GM18519 (cell line): Measurements from ENCODE around the gene TBC1D2B.
A peak's percentile ranks its signal among the peaks of the same experiment; 100 is the strongest.

Source experiments
- ATAC-seq: cut with Tn5 transposase; IDR thresholded peaks from one replicate; pipeline ENCODE4 v1.9.1; 2021; ENCODE audit warnings: mild to moderate bottlenecking, moderate library complexity; ENCODE audit not compliant: unreplicated experiment, low FRiP score

Gene TBC1D2B

DNA sequence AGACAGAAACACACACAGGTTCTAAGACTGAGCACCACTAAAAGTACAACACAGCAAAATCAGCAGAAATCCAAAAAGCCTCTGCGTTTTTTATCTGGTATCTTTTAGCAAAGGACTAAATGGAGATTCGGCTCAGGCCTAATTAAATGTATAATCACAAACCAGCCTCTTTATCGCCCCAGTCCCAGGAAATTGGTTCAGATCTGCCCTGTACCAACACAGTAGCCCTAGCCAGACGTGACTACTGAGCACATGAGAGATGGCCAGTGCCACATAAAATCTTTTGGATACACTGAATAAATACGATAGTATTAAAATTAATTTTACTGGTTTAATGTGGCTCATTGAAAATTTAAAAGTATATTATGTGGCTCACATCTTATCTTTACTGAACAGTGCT, 19.7 kb downstream of the TBC1D2B start:
- no peak for ATAC-seq

- no peak for ATAC-seq
Observed at GRCh38 chr15:78056714-78057269, 20.7 kb downstream of the TBC1D2B start.

DNA sequence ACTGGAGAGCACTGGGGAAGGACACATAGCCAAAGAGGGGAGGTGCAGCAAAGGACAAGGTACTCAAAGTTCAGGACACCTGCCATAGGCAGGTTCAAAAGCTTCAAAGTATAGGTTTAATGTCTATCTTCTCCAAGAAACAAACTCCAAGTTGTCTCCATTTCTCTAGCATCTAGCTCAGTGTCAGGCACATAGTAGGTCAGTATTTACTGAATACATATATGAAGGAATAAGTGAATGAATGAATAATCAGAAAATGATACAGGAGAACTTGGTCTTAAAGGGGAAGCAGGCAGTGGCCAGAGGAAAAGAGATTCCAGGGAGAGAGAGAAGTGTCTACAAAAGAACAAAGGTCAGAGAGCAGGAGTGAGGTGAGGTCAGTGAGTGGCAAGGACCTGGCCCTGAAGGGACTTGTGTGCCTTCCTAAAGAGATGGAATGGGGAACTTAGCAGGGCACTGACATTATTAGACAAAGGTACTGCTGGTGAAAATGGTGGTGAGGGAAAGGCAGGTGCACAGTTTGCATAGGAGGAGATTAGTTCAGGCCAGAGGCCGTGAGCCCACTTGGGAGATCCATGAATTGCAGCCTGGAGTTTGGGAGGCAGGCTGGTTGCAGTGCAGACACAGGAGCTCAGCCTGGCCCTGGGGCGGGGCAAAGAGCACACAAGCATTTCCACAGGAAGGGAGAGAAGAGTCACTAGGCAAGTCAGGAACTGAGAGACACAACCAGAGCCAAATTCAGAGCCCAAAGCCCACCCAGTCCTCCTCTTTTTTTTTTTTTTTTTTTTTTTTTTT, 21.4 kb downstream of the TBC1D2B start:
- ATAC-seq = no peak

- ATAC-seq = no peak
Observed at GRCh38 chr15:78054966-78055365, 22.5 kb downstream of the TBC1D2B start.

- ATAC-seq = no peak
Observed at GRCh38 chr15:78054518-78054917, 23.0 kb downstream of the TBC1D2B start.

DNA sequence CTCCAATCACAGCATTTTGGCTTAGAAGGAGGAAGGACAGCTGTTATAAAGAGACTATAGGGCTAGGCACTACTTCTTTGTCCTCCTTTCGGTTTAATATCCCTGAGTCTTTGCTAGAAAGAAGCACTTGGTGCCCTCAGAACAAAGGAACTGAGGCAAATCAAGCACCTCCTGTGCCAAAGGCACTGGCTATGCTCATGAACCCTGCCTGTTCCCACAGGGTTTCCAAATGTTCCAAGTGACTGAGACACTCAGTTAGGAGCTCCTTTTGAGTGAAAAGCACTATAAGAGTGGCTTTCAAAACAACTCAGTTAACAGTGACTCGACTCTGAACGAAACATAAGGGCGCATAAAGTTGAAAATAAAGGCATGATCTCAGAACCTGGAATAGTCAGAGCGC, 25.0 kb downstream of the TBC1D2B start:
- ATAC-seq = no peak

GRCh38 chr15:78052001-78052401, 25.5 kb downstream of the TBC1D2B start:
- no peak for ATAC-seq

DNA sequence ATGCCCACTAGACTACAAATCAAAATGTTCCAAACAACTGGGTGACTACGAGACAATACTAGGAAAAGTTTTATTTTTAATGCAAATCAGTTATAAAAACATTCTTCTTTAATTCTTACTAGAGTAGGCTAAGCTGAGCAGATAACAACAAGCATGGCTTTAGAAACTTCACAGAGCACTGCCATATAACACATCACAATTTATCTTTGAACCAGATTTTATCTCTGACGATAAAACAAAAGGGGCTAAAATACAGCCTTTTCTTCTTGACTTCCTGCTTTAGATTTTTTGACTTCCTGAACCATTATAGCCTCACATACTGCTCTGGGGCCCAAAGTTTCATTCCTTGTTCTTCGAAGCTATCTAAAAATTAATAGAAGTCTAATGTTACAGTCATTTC, 25.9 kb downstream of the TBC1D2B start:
- ATAC-seq = no peak

GRCh38 chr15:78050826-78051225, 26.7 kb downstream of the TBC1D2B start:
- ATAC-seq = no peak

DNA sequence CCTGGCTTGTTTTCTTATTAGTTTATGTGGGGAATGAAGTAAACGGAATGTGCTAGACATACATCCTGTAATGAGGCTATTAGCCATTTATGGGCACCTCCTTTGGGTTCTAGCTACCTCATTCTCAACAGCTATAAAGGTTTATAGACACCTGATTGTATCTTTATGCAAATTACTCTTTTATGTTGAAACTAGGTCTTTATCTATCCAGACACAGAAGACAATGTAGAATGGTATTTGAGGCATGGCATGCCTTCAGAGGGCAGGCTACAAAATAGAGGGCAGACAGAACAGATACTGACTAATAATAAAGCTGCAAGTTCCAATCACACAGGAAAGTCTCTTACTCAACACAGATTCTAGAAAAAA, 27.1 kb downstream of the TBC1D2B start:
- ATAC-seq = peak; percentile 20

DNA sequence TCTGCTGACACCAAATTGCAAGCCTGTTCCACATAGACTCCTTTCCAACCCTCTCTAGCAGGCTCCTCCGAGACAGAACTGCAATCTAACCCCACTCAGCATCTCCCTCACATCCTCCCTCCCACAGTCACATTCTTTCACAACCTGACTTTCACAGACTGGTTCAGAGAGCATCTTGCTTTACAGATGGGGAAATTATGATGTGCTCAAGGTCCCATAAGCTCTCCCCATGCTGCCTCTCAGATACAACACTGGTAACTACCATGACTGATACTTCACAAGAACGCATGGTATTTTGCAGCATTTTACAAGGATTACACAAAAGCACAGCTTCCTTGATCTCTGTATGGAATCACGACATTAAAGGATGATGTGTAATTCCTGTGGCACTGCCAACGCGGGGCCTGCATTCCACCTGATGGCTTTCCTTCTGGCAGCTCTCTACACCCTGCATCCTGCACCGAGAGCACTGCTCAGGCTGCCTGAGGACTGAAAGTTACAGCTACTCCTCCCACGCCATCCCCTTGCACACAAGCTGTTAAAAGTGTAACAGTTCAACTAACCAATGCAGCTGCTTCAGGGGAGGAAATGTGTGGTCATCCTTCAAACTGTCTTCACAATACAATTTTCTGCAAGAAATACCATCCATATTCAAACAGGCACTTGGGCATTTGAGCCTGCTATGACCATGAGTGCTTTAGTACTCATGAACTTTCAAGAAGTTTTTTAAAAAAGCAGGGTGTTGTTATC, 27.6 kb downstream of the TBC1D2B start:
- peak; percentile 61 for ATAC-seq

DNA sequence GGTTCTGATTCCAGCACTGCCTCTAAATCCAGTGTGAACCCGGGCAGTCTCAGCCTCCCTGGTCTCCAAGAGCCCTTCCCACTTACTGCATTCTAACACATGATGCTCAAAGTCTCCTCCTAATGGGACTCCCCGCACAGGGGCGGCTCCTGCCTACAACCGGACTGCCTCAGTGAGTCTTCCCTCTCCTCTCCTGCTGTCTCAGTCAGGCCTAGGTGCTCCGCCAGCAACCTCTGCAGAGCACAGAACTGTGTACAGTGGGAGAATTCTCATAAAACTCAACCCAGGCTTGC, 28.9 kb downstream of the TBC1D2B start:
- ATAC-seq = no peak

DNA sequence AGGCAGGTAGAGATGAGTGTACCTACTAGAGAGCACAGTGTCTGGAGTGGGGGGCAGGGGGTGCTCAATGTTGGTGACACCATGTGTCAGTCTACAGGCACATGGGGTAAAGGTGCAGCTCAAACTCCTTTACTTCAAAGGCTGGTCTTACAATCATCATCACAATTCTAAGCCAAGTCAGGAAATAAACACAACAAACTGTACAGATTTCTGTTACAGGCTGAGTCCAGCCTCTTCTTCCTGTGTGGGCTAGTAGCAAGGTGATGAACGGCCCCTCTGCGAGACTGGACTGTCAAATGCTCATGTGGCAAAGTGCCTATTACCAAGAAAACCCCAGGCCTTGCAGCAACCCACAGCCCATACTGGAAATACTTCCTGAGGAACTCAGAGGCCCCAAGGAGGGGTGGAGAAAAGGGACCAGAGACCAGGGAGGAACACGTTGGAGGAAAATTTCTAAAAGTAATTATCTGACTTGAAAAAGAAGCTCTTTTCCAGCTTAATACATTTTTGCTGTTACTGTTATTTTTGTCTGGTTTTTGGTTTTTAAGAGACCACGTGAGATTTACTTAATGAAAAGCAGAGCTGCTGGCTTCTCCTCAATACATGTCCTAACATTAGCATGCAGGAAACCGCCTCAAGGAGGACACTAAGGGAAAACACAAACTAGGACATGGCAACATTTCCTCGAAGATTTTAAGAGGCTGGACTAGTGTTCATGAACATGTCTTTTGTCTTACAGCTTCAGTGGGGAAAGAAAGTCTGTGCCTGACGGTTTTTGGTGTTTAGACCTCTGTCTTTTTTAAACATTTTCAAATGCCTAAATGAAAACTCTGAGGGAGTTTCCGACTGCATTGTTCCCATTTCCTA, 29.5 kb downstream of the TBC1D2B start:
- no peak for ATAC-seq

GRCh38 chr15:78046796-78047341, 30.6 kb downstream of the TBC1D2B start:
- no peak for ATAC-seq

DNA sequence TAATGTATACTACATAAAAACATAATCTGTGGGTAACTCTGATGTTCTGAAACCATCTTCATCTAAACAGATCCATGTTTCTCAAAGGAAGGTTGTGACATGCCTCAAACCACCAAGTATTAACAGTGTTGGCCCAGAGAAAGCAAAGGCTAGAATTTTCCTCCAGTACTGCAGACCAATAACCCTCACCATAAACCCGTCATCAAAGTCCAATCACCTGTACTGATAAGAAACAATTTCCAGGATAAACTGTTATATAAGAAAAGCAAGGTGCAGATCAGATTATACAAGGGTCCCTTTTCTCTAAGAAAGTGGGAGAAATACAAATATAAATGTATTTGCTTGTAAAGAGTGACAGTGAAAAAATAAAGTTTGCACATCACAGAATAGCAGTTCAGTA, 32.3 kb downstream of the TBC1D2B start:
- no peak for ATAC-seq

DNA sequence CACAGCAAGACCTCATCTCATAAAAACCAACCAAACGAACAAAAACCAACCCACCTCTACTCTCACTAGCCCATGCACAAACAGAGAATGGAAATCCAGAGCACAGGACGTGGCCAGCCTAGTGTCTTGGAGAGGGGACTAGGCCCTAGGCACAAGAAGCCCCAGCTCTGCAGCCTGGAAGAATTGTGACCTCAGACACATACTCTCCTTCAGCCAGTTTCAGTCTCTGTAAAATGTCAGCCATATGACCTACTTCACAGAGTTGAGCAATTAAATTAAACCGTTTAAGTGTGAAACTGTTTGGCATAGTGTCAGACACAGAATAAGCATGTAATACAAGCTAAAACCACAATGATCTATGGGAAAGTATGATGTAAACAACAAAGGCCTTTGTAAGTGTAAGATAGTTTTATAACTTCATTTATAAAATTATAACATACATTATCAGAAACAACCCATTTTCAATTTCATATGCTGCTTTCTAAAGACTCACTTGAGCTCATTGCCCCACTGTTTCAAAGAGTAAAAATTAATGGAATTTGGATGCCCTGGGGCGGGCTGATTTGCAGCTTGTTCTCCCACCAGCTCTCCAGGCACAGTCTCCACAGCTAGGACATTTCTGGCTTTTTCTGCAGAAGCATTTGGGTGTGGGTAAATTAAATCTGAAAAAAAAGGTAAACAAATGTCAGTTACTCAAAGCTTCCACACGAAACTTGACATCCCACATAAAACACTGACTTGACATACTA, 32.9 kb downstream of the TBC1D2B start:
- no peak for ATAC-seq

DNA sequence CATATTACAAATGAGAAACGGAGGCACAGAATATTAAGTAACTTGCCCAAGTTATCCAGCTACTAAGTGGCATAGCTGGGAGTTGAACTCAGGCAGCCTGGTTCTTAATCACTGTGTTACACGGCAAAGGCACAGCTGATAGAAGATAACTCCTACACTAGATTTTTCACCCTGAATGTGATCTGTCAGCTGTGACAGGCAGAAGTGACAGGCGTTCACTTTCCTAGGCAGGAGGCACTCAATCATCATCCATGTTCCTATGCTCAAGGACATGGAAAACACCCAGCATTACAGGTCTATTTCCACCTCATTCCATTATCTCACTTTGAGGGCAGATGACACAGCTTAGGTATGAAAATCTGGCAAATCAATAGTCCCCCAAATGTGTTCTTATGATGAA, 35.6 kb downstream of the TBC1D2B start:
- ATAC-seq = no peak

GRCh38 chr15:78040653-78041244, 36.8 kb downstream of the TBC1D2B start:
- no peak for ATAC-seq

DNA sequence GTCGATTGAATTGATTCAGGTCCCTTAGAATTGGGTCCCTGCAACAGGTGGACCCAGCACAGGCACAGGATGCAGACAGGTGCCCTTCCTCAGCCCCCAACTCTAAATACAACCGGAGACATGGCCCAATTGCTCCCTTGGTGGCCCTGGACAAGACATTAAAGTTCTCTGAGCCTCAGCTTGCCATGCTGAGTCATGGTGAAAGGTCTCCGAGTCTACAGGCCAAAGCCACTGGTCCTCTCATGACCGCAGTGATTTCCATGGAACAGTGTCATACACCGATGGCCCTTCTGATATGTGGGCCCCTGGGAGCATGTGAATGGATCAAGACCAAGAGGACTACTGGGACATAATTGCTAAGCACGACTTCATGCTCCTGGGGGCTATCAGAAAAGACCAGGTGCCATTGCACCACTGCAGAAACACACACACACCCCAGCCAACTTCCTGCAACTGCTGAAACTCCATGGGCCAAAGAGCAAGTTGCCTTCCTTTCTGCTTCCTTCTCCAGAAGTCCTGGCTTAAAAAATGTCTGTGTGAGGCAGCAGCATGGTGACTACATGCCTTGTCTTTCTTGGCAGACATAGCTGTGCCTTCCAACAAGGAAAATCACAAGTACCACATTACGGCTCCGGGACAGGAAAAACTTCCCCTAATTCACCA, 38.8 kb downstream of the TBC1D2B start:
- ATAC-seq = no peak
